ENCODE data around the gene MAP4K4. TPM values are rescaled to one million over a fixed set of nuclear protein-coding genes. Genes with fewer than 3 reads are reported as not detected.

The MAP4K4 gene
- total RNA-seq, 2 experiments from 2014 or later = 67.2 to 181 TPM

GRCh38 chr2:101821828-101822458, 124.4 kb downstream of the MAP4K4 start:
- H3K9me3 ChIP-seq (ENCODE audit: low read length) = no peaks in the 10 kb centered on the region
- H3K79me2 ChIP-seq (ENCODE audit: insufficient read depth, low read depth, low read length) = peaks cover 51% of the 10 kb centered on the region
- no peak overlapping the region for H3K27ac ChIP-seq (ENCODE audit: low read depth, low read length, poor library complexity, severe bottlenecking)
- no peak overlapping the region for H2AFZ ChIP-seq (ENCODE audit: low read length)
- no peak for DNase-seq (ENCODE audit: low spot score)
- ChIA-PET POLR2A (interaction anchor here (0.5 to 1.4 kb wide), 3 partner anchors 24 to 122 kb away, joined by 4 to 5 read pairs (median 4); no protein-coding TSS in a partner anchor), CTCF (ENCODE audit: unreplicated experiment) (no interaction called here)
- H4K20me1 ChIP-seq (ENCODE audit: insufficient read depth, low read length) = peaks cover 20% of the 10 kb centered on the region
- peaks cover 31% of the 10 kb centered on the region for H3K36me3 ChIP-seq (ENCODE audit: insufficient read depth, low read length)
- H3K9me2 ChIP-seq (ENCODE audit: insufficient read depth, low read length) = no peaks in the 10 kb centered on the region
- intact Hi-C loops (cut with micrococcal nuclease; ENCODE audit: unreplicated experiment) = loop anchor here (5.0 kb wide), 2 partner anchors 65 to 105 kb away; no protein-coding TSS in a partner anchor
- H3K4me3 ChIP-seq (ENCODE audit: low read depth, low read length, poor library complexity, severe bottlenecking) = no peak overlapping the region
- no TSS peak for BruUV-seq (replicated peaks)
- TF ChIP-seq CTCF (conservative IDR thresholded peaks at IDR 0.05; ENCODE audit: low read length) = no peak
- no peak overlapping the region for H3K4me2 ChIP-seq (ENCODE audit: low read length)
- H3K4me1 ChIP-seq (ENCODE audit: insufficient read depth, low read length, poor library complexity, severe bottlenecking) = peaks cover 19% of the 10 kb centered on the region

GRCh38 chr2:101823347-101823791, 125.9 kb downstream of the MAP4K4 start:
- CTCF ChIA-PET (ENCODE audit: unreplicated experiment) = no interaction called here
- no peaks in the 10 kb centered on the region for H3K9me2 ChIP-seq (ENCODE audit: insufficient read depth, low read length)

More at GRCh38 chr2:101823347-101823791, 125.9 kb downstream of the MAP4K4 start:
- Histone ChIP-seq H3K4me1 (ENCODE audit: insufficient read depth, low read length, poor library complexity, severe bottlenecking) (peaks cover 27% of the 10 kb centered on the region), H4K20me1 (ENCODE audit: insufficient read depth, low read length) (peaks cover 12% of the 10 kb centered on the region; the same call in 1 of the 2 replicates), H3K4me2 (ENCODE audit: low read length) (no peak overlapping the region), H3K27ac (ENCODE audit: low read depth, low read length, poor library complexity, severe bottlenecking) (no peak overlapping the region), H2AFZ (ENCODE audit: low read length) (no peak overlapping the region), H3K79me2 (ENCODE audit: insufficient read depth, low read depth, low read length) (peaks cover 37% of the 10 kb centered on the region), H3K36me3 (ENCODE audit: insufficient read depth, low read length) (peaks cover 45% of the 10 kb centered on the region), H3K4me3 (ENCODE audit: low read depth, low read length, poor library complexity, severe bottlenecking) (no peak overlapping the region), H3K9me3 (ENCODE audit: low read length) (no peaks in the 10 kb centered on the region)
- intact Hi-C loops (cut with micrococcal nuclease; ENCODE audit: unreplicated experiment) = loop anchor here (5.0 kb wide), 2 partner anchors 66 to 106 kb away; no protein-coding TSS in a partner anchor
- peak; percentile 53 for DNase-seq (ENCODE audit: low spot score)
- no TSS peak for BruUV-seq (replicated peaks)
- peak; percentile 79 for TF ChIP-seq CTCF (conservative IDR thresholded peaks at IDR 0.05; ENCODE audit: low read length)
- TF ChIP-seq EZH2phosphoT487 (IDR thresholded peaks at IDR 0.05; ENCODE audit: borderline replicate concordance, low read depth, low read length) = no peak
- POLR2A ChIA-PET = interaction anchor here (2.3 kb wide), 1 partner anchor 39 kb away, joined by 9 read pairs; no protein-coding TSS in a partner anchor
